DND-41 (cell line): ENCODE results near the gene ZFPM1.

Experiments
- EZH2 ChIP-seq: IDR thresholded peaks from 3 replicates; pipeline ENCODE4 v1.6.1; 2012; ENCODE audit warnings: borderline replicate concordance, low read depth, mild to moderate bottlenecking, moderate library complexity, low read length, inconsistent platforms; ENCODE audit not compliant: severe bottlenecking
- TF ChIP-seq, protein P1 (sequence below): IDR thresholded peaks from 2 replicates; pipeline ENCODE4 v1.5.1; 2012; ENCODE audit warnings: borderline replicate concordance, low read length, moderate library complexity, mild to moderate bottlenecking; ENCODE audit not compliant: poor library complexity, severe bottlenecking; ENCODE audit errors: extremely low read depth

DNA sequence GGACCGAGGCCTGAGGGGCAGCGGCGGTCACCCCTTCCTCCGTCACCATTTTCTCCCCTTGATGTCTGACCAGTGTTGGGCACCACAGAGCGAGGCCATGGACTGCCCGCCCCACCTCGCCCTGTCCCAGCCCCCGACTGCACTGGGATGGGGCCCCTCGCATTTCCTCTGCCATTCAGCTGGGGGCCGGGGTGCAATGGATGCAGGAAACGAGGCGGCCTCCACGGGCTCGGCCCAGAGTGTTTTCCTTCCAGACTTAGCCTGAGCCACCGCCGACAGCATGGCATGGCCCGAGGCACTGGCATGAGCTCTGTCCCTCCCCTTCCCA lies 72.5 kb downstream of the ZFPM1 start:
- TF ChIP-seq, protein P1, sequence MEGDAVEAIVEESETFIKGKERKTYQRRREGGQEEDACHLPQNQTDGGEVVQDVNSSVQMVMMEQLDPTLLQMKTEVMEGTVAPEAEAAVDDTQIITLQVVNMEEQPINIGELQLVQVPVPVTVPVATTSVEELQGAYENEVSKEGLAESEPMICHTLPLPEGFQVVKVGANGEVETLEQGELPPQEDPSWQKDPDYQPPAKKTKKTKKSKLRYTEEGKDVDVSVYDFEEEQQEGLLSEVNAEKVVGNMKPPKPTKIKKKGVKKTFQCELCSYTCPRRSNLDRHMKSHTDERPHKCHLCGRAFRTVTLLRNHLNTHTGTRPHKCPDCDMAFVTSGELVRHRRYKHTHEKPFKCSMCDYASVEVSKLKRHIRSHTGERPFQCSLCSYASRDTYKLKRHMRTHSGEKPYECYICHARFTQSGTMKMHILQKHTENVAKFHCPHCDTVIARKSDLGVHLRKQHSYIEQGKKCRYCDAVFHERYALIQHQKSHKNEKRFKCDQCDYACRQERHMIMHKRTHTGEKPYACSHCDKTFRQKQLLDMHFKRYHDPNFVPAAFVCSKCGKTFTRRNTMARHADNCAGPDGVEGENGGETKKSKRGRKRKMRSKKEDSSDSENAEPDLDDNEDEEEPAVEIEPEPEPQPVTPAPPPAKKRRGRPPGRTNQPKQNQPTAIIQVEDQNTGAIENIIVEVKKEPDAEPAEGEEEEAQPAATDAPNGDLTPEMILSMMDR: no peak
- no peak for TF ChIP-seq EZH2
